Sigmoid colon (tissue), 4 donors: ENCODE data around the gene SLC15A1.

Experiments used
- CTCF ChIP-seq, 4 experiments: fragments of 450-650 bp in 3 of 4; fragments of 200-600 bp in 1 of 4; IDR thresholded peaks; one replicate each; pipeline ENCODE4 v1.5.1; 2016 to 2019; ENCODE audit warnings: antibody characterized with exemption in 4 of 4, mild to moderate bottlenecking in 3 of 4, moderate library complexity in 2 of 4
- EP300 ChIP-seq, 4 donors: sonication (generic); formaldehyde crosslinking; IDR thresholded peaks; one replicate each; pipeline ENCODE4 v1.6.1; 2017; ENCODE audit warnings: antibody characterized with exemption in 4 of 4
- POLR2A ChIP-seq, 2 donors: fragments of 450-650 bp; IDR thresholded peaks; one replicate each; pipeline ENCODE4 v1.6.1; 2016; ENCODE audit warnings: antibody characterized with exemption in 2 of 2, mild to moderate bottlenecking in 2 of 2, moderate library complexity in 2 of 2

- no peak for TF ChIP-seq POLR2A (IDR thresholded peaks at IDR 0.05)
- TF ChIP-seq CTCF (IDR thresholded peaks at IDR 0.05): no peak
- TF ChIP-seq EP300 (IDR thresholded peaks at IDR 0.05): no peak
These were observed 9.6 kb upstream of the SLC15A1 start for GRCh38 chr13:98761986-98762616.
